ENCODE results near the gene CACFD1. TPM values are rescaled to one million over a fixed set of nuclear protein-coding genes. Genes with fewer than 3 reads are reported as not detected.

CACFD1 gene
- total and polyA plus RNA-seq, 2 donors (not counting 3 experiments of a cell fraction or from before 2014, with no cell fraction given), result 9.7 to 11.5 TPM

- no peaks in the 10 kb centered on the region for H4K20me1 ChIP-seq (replicated peaks; ENCODE audit: control insufficient read depth, extremely low read depth, insufficient read depth, low read length)
- no peak overlapping the region for H3K4me2 ChIP-seq (ENCODE audit: insufficient read depth, low read length)
- intact Hi-C loops (cut with micrococcal nuclease), result no loop called here
- no peak overlapping the region for H3K4me3 ChIP-seq (replicated peaks in 1 of 3; ENCODE audit: insufficient read depth in 1 of 3, low read depth in 1 of 3, low read length in 3 of 3)
- DNase-seq (ENCODE audit: low read depth, low spot score), result no peak
- H3K9me1 ChIP-seq (replicated peaks; ENCODE audit: control insufficient read depth, extremely low read depth, insufficient read depth, low read length), result no peaks in the 10 kb centered on the region
- H3K36me3 ChIP-seq (ENCODE audit: control insufficient read depth in 2 of 2, extremely low read depth in 1 of 2, insufficient read depth in 2 of 2, low read length in 2 of 2), result no peaks in the 10 kb centered on the region
- H3K79me2 ChIP-seq (ENCODE audit: control insufficient read depth, insufficient read depth, low read length), result no peaks in the 10 kb centered on the region
- H3K4me1 ChIP-seq (ENCODE audit: control insufficient read depth, extremely low read depth, insufficient read depth, low read length), result no peaks in the 10 kb centered on the region
- H2AFZ ChIP-seq (ENCODE audit: low read depth, low read length), result no peak overlapping the region
- H3K9ac ChIP-seq (replicated peaks; ENCODE audit: extremely low read depth, insufficient read depth, low read length), result no peak overlapping the region
- POLR2A ChIA-PET, result no interaction called here
- BruUV-seq (replicated peaks), result no TSS peak
- CTCF ChIA-PET, result no interaction called here
- FAIRE-seq, result no peak
- dilution Hi-C loops (cut with MboI; ENCODE audit: extremely low pct_ligation_motif_present, low sequenced_read_pairs), result no loop called here
- H3K27ac ChIP-seq (ENCODE audit: insufficient read depth, low read depth, low read length), result no peak overlapping the region
- H3K9me3 ChIP-seq (replicated peaks; ENCODE audit: control insufficient read depth, insufficient read depth, low read length), result no peaks in the 10 kb centered on the region
- H3K27me3 ChIP-seq (ENCODE audit: control insufficient read depth in 2 of 2, insufficient read depth in 2 of 2, low read length in 2 of 2), result no peaks in the 10 kb centered on the region
- TF ChIP-seq EZH2 (IDR thresholded peaks at IDR 0.05; ENCODE audit: borderline replicate concordance, low read depth, low read length, severe bottlenecking) (no peak), MAX (IDR thresholded peaks at IDR 0.05; ENCODE audit: insufficient read depth, insufficient read length) (no peak), POLR2A (IDR thresholded peaks at IDR 0.05; ENCODE audit: low read depth, low read length) (no peak), CTCF (IDR thresholded peaks at IDR 0.05; ENCODE audit: extremely low read depth in 1 of 2, insufficient read depth in 1 of 2, low read depth in 1 of 2, low read length in 2 of 2) (no peak), MYC (IDR thresholded peaks at IDR 0.05; ENCODE audit: low read depth, low read length) (no peak), GATA2 (IDR thresholded peaks at IDR 0.05; ENCODE audit: insufficient read depth, insufficient read length, low read depth, low read length) (no peak)
Observed at GRCh38 chr9:133515240-133515610, 55.4 kb downstream of the CACFD1 start.

Data from endothelial cell of umbilical vein (primary cell).